ENCODE data around the gene TMC3.

The TMC3 gene

DNA sequence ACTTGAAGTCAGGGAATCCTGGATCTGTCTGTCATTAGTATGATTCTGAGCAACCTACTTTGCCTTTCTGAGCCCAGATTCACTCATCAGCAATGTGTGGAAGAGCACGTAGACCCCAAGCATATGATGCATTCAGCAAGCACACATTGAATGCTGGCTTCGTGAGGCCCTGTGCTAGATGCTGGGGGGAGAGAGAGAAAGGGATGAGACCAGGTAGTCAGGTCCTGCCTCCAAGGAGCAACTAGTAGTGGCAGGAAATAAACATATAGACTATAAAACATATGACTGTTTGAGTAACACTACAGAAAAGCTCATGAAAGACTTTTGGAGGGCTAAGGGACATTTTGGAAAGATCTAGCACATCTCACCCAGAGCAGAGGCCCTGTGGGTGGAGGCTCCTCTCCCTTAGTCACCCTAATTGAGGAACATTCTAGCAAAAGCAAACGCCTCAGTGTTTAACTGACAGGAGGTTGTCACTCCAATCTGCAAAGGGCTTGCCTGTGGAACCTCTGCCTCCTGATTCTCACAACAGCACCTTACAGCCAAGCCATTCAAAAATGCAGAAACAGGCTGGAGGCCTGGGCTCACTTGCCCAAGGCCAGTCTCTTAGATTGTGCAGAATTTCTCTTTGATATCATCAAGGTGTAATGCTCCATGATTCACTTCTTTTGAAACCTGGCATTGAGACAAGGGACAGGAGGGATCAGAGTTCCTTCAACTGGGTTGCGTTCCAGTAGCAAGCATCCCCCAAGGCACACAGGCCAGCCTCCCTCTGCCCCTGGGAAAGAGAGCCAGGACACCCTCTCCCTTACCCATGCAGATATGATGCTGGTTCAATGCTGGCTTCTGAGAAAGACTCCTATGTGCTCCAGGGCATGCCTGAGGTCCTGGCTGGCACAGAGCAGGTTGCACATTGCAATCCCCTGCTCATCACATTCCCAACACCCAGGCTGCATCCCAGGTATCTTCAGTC, 76.1 kb downstream of the TMC3 start:
- DNase-seq, result peak; percentile 52

DNA sequence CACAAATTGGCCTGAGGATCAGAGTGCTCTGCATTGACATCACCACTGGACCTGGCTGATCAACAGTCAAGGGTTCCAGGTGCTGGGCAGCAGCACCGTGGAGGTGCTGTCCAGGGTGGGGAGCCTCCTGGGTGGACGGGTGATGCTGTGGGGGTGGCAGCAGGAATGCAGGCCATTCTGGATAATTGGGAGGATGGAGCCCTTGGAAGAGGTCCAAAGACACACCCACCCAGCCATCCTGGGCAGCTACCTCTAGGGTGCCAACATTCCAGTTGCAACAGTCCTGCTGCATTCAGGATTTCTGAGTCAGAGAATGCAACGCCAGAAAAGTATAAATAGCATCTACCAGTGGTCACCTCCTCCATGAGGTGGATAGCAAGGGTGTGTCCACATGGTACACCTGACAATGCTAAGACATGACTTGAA, 76.9 kb downstream of the TMC3 start:
- DNase-seq, result no peak

DNA sequence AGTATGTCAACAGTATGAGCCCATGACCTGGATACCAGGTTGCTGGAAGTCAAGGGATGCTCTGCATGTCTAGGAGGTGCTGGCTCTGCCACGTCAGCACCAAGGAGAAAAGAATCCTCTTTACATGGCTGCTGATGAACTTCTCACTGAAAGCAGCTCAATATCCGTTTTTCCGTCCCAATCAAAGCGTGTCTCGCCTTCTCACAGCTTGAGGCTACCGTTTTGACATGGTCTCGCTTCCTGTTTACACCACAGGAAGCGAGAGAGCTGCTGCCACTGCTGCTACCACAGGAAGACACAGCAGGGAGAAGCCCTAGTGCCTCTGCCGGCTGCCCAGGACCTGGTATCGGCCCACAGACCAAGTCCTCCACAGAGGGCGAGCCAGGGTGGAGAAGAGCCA, 77.3 kb downstream of the TMC3 start:
- DNase-seq, result peak; percentile 95

DNA sequence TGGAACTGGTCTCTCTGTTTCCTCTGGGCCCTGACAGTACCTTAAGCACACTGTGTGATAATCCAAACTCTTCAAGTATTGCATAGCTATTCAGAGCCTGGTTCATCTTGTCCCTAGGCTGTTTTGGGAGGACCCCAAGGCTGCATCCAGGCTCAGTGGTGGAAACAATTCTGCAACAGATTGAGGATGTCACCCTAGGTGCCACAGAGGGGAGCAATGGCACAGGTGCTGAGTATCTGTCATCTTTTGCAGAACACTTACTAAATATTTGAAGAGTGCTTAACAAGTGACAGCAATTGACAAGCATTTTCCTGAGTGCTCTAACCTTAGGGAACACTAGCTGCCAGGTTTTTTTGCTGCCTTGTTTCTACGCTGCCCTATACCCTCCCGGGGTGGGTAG, 77.8 kb downstream of the TMC3 start:
- DNase-seq, result no peak

DNA sequence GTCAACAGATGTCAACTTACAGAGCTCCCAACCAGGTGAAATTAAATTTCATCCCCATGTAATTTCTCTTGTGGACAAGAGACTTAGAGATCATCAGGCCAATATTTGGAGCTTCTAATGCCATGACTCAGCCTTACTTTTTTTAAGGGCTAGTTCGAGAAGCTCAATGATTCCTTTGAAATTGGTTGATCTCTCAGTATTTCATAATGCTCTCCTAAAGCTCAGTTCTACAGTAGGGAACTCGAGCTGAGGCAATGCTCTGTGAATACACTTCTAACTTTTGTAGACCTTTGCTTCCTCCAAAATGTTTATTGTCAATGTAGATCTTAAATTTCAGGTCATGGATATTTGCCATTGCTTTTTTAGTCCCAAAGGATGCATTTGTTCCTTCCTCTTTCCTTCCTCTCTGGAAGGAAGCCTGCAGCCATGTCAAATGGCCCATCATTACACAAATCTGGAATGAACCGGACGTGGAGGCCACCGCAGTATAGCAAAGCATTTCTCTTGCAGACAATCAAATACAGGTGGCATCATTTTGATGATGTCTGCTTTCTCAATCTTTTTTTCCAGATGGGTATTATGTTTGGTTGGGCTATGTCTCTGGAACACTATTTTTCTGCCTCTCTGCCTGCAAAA, 78.4 kb downstream of the TMC3 start:
- peak; percentile 50 for DNase-seq

DNA sequence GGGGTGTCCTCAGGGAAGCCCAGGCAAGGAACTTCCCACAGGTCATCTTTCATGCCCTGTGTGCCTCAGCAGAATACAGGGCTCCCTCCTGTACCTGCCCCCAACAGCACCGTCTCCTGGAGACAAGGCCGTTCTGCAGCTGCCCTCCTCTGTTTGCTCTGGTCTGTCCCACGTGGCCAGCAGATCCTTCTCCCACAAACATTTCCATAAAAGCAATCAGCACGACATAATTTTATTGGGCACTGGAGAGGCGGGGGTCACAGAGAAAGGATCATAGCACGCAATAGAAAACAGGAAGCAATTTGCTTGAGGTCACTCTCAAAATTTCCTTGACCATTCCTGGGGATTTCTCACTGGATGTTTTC, 79.5 kb downstream of the TMC3 start:
- no peak for DNase-seq

DNA sequence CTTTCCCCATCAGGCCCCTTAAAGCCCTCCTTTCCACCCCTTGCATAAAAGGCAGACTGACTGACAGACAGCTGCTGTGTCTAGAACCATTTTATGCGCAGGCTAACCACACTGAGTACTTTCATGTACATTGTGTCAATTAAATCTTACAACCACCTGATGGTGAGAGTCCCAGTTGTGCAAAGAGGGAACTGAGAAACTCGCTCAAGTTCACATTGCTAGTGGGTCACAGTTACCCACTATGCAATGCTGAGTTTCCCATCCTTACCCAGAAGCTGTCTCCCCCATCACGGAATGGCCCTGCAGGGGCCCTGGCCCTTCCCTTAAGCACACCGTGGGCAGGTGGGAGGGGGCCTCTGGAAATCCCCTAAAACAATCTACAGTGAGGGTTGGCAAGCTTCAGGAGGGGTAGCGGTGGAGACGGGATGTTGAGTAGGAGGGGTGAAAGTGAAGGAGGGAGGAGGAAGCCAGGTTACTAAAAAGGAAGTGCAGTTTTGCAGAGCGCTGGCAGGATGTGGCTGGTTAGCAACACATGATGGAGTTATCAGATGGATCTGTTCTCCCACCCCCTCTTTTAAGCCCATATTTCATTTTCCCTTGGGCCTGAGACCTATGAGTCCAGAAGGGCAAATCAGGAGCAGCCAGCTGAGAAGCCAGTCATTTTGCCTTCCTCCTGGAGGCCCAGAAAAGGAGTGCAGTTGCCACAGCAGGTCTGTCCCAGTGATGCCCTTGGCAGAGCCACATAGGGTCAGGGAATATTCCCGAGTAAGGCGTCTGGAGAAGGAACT, 80.1 kb downstream of the TMC3 start:
- DNase-seq, result peak; percentile 91

DNA sequence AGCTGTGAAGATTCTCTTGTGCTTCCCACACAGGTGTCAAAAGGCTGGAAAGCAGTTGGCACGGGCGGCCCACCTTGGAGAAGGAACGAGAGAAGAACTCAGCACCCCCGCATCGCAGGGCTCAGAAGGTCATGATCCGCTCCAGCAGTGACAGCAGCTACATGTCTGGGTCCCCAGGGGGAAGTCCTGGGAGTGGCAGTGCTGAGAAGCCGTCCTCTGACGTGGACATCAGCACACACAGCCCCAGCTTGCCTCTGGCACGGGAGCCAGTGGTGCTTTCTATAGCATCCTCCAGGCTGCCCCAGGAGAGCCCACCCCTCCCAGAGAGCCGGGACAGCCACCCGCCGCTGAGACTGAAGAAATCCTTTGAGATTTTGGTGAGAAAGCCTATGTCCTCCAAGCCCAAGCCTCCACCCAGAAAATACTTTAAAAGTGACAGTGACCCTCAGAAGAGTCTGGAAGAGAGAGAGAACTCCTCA, 81.5 kb downstream of the TMC3 start:
- DNase-seq, result peak; percentile 48

DNA sequence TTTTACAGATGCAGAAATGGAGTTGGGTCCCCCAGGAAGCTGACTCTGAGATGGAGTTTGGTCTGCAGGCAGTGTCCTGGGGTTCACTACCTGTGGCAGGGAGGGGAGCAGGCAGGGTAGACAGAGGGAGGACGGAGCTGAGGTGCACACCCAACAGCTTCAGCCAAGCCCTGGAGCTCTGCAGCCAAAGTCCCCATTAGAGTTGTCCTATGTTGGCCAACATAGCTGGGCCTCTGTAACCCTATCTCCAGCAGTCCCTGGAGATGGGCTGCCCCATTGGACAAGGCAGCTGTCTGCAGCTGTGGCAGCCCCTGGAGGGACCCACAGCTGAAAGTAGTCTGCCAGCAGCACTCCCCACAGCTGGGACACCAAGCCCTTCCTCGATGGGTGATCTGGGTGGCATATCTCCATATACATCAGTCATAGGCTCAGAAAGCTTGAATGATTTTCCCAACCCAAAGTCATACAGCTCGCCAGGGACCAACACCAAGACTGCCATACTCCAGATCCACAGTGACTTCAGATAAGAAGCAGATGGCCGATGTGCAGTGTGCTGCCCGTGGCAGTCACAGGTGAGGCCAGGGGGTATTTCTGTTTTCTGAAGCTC, 82.0 kb downstream of the TMC3 start:
- no peak for DNase-seq

DNA sequence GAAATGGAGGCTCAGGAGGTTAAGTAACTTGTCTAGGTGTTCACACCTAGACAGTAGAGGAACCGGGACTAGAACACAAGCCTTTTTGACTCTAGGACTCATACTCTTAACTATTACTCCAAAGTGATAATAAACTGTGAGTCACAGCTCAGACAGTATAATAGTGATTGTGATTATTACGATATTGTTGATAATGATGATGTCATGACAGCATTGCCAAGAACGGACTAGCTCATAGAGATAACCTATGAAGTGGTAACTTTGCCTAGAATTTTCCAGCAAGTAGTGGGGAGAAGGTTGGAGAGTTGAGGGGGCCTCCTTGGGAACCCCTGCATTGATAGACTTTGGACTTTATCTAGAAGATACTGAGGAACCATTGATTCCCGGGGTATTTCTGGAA, 84.1 kb downstream of the TMC3 start:
- DNase-seq, result no peak

DNA sequence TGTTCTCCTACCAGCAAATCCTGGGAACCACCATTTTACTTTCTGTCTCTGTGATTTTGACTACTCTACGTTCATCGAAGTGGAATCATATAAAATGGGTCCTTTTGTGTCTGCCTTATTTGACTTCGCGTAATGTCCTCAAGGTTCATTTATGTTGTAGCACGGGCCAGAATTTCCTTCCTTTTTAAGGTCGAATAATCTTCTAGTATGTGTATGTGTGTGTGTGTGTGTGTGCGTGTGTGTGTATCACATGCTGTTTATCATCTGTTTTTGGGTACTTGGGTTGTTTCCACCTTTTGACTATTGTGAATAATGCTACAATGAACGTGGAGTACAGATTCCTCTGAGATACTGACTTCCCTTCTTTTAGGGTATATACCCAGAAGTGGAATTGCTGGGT, 85.4 kb downstream of the TMC3 start:
- DNase-seq, result no peak

DNA sequence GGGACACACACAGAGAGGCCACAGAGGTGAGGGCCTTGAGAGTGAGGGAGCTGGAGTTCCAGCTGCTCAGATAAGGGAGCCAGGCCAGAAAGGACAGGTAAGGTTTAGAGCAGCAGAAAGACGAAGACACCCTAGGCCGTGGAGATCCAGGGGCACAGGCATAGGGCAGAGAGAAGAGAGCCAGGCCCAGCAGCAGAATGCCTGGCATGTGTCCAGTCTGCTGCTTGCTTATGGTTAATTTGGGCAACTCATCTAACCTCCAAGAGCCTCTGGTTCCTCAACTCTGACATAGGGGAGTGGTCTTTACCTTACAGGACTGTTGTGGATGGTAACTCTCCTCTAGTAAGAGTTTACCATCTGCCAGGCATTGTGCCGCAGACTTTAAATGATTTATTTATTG, 86.0 kb downstream of the TMC3 start:
- no peak for DNase-seq

DNA sequence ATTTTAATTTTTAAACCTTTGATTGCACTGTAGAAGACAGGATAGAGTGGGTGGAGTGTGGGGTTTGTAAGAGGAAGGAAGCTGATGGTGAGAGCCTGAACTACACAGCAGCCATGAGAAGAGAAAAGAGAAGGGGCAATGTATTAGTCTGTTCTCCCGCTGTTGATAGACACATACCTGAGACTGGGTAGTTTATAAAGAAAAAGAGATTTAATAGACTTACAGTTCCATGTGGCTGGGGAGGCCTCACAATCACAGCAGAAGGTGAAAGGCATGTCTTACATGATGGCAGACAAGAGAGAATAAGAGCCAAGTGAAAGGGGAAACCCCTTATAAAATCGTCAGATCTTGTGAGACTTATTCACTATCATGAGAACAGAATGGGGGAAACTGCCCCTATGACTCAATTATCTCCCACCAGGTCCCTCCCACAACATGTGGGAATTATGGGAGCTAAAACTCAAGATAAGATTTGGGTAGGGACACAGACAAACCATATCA, 87.3 kb downstream of the TMC3 start:
- DNase-seq, result no peak

DNA sequence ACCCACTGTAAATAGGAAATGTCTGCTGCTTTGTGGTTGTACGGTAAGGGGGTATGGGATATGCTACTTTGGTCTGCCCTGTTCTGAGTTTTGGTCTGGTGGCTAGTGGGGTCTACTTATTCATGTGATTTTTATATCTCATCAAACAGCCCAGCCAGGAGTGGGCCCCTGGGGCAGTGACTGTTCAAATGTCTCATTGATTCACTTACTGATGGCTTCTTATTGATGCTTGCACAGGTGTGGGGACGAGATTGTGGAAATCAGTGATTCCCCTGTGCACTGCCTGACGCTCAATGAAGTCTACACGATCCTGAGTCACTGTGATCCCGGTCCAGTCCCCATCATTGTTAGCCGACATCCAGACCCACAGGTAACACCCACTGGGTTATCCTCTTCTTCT, 88.6 kb downstream of the TMC3 start:
- no peak for DNase-seq

DNA sequence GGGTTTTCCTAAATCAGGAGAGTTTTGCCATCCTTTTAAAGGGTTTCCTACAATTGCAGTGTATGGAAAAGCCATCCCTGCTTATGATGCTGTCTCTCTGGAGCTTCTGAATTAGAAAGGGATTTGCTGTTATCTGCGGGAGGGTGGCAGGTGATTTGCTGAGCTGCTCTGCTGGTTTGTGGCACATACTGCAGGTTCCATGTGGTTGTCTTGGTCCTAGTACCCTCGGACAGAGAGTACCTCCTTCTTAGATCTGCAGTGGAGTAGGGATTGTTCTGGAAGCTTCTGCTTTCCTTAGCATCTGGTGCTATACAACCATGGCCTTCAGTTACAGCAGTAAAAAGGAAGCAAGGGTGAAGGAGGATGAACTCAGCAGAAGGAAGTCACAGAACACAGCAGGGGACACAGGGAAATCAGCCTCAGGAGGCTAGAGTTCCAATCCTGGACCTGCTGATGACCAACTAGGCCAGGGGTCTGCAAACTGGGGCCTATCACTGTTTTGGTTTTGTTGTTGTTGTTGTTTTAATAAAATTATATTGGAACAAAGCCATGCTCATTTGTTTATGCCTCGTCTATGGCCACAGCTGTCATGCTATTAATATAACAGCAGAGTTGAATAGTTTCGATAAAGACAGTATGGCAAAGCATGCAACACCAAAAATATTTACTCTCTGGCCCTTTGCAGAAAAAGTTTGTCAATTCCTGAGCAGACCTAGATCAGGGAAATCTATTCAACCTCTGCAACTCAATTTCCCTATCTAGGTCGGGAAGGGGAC, 89.6 kb downstream of the TMC3 start:
- no peak for DNase-seq

DNA sequence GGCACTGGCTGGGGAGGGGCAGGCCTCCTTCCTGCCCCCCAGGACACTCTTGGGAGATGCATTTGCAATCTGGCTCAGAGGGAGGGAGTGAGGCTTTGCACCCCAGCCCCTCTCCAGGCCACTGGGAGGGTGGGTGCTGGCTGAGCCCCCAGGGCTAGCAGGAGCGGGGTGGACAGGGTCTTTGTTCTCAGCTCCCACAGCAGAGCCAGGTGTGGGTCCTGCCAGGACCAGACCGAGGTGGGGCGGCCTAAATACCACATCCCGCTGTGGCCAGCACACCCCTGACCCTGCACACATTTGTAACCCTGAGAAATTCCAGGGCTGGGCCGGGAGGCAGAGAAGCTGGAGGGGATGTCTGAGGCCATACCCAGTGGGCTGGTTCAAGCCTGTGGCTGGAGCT, 91.1 kb downstream of the TMC3 start:
- DNase-seq, result no peak

DNA sequence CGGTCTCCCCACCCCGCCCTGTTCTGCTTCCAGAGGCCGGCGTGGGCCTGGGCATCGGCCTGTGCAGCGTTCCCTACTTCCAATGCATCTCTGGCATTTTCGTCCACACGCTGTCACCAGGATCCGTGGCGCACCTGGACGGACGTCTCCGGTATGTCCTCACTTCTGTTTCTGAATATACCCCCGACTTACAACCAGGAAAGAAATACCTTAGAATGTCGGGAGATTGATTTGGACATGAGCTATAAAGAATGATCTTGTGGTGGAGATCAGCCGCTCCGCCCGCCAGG, 91.5 kb downstream of the TMC3 start:
- DNase-seq, result no peak

DNA sequence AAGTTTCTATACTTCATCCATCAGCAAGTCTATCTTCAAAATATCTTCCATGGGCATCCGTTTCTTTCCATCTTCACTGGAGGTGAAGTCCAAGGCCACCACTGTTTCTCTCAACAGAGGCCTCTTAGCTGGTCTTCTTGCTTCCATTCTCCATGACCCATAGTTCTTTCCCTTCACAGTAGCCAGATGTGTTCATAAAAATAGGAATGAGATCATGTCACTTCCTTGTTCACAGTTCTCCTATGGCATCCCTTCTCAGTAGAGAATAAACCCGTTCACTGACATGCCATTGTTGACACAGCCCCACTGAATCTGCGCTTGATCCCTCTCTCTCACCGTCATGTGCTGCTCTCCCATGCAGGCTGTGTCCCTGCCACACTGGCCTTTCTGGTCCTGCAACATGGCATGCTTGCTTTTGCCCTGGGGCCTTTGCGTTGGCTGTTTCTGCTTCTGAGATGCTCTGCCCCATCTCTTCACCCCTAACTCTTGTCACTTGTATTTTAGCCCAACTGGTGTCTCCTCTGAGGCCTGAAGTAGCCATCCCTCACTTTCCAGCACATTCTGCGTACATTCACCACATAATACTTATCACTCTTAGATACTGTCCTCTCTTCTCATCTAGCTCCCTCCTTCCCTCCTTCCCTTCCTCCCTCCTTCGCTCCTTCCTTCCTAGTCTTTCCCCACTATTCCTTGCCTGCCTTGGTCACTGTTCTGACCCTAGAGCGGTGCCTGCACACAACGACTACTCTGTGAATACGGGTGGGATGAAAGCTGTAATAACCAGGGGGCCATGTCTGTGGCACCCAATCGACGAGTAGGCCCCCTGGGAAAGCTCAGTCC, 92.0 kb downstream of the TMC3 start:
- DNase-seq, result no peak

DNA sequence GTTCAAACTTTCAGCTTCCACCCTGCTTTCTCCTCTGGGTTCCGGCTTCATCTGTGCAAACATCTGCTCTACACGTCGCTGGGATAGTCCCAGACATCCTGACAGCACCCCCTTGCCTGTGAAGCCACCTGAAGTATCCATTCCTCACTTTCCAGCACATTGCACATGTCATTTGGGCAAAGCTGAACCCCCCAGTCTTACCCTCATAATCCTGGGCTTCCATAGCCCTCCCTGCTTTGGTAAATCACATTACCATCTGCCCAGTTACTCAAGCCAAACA, 92.6 kb downstream of the TMC3 start:
- no peak for DNase-seq
